Measurements from ENCODE around the gene DHX36. TPM values are rescaled to one million over a fixed set of nuclear protein-coding genes. Genes with fewer than 3 reads are reported as not detected.

The DHX36 gene
- total RNA-seq, 1 experiment from 2014 or later, result 121 TPM

DNA sequence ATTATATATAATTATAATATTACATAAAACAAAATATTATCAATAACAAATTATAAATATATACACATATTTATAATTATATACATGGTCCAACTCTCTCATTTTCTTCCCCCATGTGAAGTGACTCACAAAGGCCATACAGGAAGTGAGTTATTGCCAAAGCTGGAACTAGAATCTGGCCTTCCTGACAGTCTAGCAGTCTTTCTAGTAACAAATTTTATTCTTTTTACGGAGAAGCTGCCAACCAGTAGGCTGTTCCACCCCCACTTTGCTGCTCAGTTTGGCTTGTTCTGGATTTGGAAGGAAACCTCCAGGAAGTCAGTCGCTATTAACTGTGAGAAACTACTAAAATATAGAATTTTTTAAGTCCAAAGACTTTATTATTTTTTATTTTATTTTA lies 79.6 kb downstream of the DHX36 start:
- CTCF ChIA-PET, result no interaction called here
- peak; percentile 11 for DNase-seq (ENCODE audit: low spot score)
- POLR2A ChIA-PET (ENCODE audit: low non-redundant PET), result no interaction called here
- H3K4me3 ChIP-seq (ENCODE audit: low read depth, low read length, poor library complexity, severe bottlenecking), result no peak overlapping the region
- no peaks in the 10 kb centered on the region for H3K27me3 ChIP-seq (replicated peaks; ENCODE audit: insufficient read depth, low read depth, low read length, poor library complexity)
- TF ChIP-seq EZH2 (IDR thresholded peaks at IDR 0.05; ENCODE audit: borderline replicate concordance, low read depth, low read length, poor library complexity, severe bottlenecking), result no peak
- TF ChIP-seq, protein P1, sequence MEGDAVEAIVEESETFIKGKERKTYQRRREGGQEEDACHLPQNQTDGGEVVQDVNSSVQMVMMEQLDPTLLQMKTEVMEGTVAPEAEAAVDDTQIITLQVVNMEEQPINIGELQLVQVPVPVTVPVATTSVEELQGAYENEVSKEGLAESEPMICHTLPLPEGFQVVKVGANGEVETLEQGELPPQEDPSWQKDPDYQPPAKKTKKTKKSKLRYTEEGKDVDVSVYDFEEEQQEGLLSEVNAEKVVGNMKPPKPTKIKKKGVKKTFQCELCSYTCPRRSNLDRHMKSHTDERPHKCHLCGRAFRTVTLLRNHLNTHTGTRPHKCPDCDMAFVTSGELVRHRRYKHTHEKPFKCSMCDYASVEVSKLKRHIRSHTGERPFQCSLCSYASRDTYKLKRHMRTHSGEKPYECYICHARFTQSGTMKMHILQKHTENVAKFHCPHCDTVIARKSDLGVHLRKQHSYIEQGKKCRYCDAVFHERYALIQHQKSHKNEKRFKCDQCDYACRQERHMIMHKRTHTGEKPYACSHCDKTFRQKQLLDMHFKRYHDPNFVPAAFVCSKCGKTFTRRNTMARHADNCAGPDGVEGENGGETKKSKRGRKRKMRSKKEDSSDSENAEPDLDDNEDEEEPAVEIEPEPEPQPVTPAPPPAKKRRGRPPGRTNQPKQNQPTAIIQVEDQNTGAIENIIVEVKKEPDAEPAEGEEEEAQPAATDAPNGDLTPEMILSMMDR (conservative IDR thresholded peaks at IDR 0.05; ENCODE audit: low read depth, low read length), result no peak
- H3K4me1 ChIP-seq (ENCODE audit: insufficient read depth, low read length, poor library complexity, severe bottlenecking), result peaks cover 20% of the 10 kb centered on the region
- BruUV-seq (replicated peaks), result no TSS peak
- intact Hi-C loops (cut with micrococcal nuclease; ENCODE audit: unreplicated experiment), result no loop called here
- H3K9me3 ChIP-seq (ENCODE audit: low read depth, low read length, poor library complexity, severe bottlenecking), result no peaks in the 10 kb centered on the region
- H3K27ac ChIP-seq (ENCODE audit: low read depth, low read length, poor library complexity, severe bottlenecking), result no peak overlapping the region
- H3K36me3 ChIP-seq (ENCODE audit: insufficient read depth, low read length, poor library complexity, severe bottlenecking), result no peaks in the 10 kb centered on the region

DNA sequence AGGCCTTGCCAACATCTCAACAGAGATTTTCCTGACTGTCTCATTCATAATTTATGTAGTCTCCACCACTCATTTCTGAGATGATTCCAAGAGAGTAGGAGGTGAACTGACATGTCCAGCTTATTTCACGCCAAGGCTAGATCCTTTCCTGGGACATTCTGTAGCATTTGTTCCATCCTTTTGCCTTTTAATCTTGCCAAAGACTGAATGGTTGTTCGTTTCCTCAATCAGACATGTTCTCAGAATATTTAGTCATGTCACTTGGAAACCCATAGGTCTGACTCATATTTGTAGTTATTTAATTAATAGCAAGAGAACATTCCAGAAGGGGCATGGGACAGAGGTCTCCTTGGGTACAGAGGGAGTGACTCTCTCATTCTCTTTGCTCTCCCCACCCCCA lies 80.9 kb downstream of the DHX36 start:
- TF ChIP-seq EZH2 (IDR thresholded peaks at IDR 0.05; ENCODE audit: borderline replicate concordance, low read depth, low read length, poor library complexity, severe bottlenecking), result no peak
- TF ChIP-seq, protein P1 (conservative IDR thresholded peaks at IDR 0.05; ENCODE audit: low read depth, low read length), result no peak
- POLR2A ChIA-PET (ENCODE audit: low non-redundant PET), result no interaction called here
- H3K27ac ChIP-seq (ENCODE audit: low read depth, low read length, poor library complexity, severe bottlenecking), result no peak overlapping the region
- no TSS peak for BruUV-seq (replicated peaks)
- H3K4me1 ChIP-seq (ENCODE audit: insufficient read depth, low read length, poor library complexity, severe bottlenecking), result peaks cover 15% of the 10 kb centered on the region
- H3K27me3 ChIP-seq (replicated peaks; ENCODE audit: insufficient read depth, low read depth, low read length, poor library complexity), result no peaks in the 10 kb centered on the region
- no peak for DNase-seq (ENCODE audit: low spot score)
- intact Hi-C loops (cut with micrococcal nuclease; ENCODE audit: unreplicated experiment), result no loop called here
- no peaks in the 10 kb centered on the region for H3K9me3 ChIP-seq (ENCODE audit: low read depth, low read length, poor library complexity, severe bottlenecking)
- no peak overlapping the region for H3K4me3 ChIP-seq (ENCODE audit: low read depth, low read length, poor library complexity, severe bottlenecking)
- CTCF ChIA-PET, result no interaction called here
- no peaks in the 10 kb centered on the region for H3K36me3 ChIP-seq (ENCODE audit: insufficient read depth, low read length, poor library complexity, severe bottlenecking)

DNA sequence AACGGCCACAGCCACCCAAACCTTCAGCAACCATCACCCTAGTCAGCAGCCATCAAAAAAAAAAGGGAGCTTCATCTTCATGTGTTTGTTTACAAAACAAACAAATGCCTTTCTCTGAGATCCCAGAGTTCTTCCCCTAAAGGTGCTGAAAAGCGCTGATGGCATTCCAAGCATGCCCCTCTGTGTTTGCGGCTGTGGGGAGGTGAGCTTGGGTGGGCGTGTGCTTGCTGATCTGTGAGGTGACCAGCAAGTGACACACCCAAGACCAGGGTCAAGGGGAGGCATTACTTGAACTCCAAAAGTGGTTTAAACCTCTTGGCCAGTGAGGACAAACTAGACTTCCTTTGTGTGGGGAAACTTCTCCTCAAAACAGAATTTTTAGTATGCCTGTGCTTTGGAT lies 81.5 kb downstream of the DHX36 start:
- Histone ChIP-seq H3K36me3 (ENCODE audit: insufficient read depth, low read length, poor library complexity, severe bottlenecking) (no peaks in the 10 kb centered on the region), H3K27ac (ENCODE audit: low read depth, low read length, poor library complexity, severe bottlenecking) (no peak overlapping the region), H3K9me3 (ENCODE audit: low read depth, low read length, poor library complexity, severe bottlenecking) (no peaks in the 10 kb centered on the region), H3K4me3 (ENCODE audit: low read depth, low read length, poor library complexity, severe bottlenecking) (no peak overlapping the region), H3K4me1 (ENCODE audit: insufficient read depth, low read length, poor library complexity, severe bottlenecking) (peaks cover 10% of the 10 kb centered on the region), H3K27me3 (replicated peaks; ENCODE audit: insufficient read depth, low read depth, low read length, poor library complexity) (no peaks in the 10 kb centered on the region)
- DNase-seq (ENCODE audit: low spot score), result no peak
- POLR2A ChIA-PET (ENCODE audit: low non-redundant PET), result no interaction called here
- TF ChIP-seq EZH2 (IDR thresholded peaks at IDR 0.05; ENCODE audit: borderline replicate concordance, low read depth, low read length, poor library complexity, severe bottlenecking), result no peak
- TF ChIP-seq, protein P1 (conservative IDR thresholded peaks at IDR 0.05; ENCODE audit: low read depth, low read length), result no peak
- intact Hi-C loops (cut with micrococcal nuclease; ENCODE audit: unreplicated experiment), result no loop called here
- no TSS peak for BruUV-seq (replicated peaks)
- CTCF ChIA-PET, result no interaction called here
